SH-SY5Y (cell line): ENCODE results near the gene THAP10.

Experiments used
- GATA2 ChIP-seq: IDR thresholded peaks from 2 replicates; pipeline ENCODE4 v1.6.1; 2011; ENCODE audit warnings: mild to moderate bottlenecking, low read depth, low read length
- GATA3 ChIP-seq: IDR thresholded peaks from 2 replicates; pipeline ENCODE4 v1.6.1; 2011; ENCODE audit warnings: low read depth, mild to moderate bottlenecking, low read length, moderate library complexity

- TF ChIP-seq GATA3 = no peak
- no peak for TF ChIP-seq GATA2
Observed at GRCh38 chr15:70851889-70852288, 40.3 kb downstream of the THAP10 start.
